BE2C (cell line): ENCODE data around the gene NPHP1.

Experiments
- DNase-seq: peaks from one replicate; pipeline ENCODE4 v3.0.0-alpha.2; 2020
- H3K27me3 ChIP-seq: fragments of 250-450 bp; sonication (Bioruptor Pico); 2 replicates; pipeline ENCODE4 v1.5.1; 2020; ENCODE audit warnings: mild to moderate bottlenecking
- H3K36me3 ChIP-seq: fragments of 250-450 bp; sonication (Bioruptor Pico); 2 replicates; pipeline ENCODE4 v1.5.1; 2020; ENCODE audit warnings: mild to moderate bottlenecking
- H3K4me1 ChIP-seq: fragments of 250-450 bp; sonication (Bioruptor Pico); 2 replicates; pipeline ENCODE4 v1.5.1; 2020
- H3K4me3 ChIP-seq: 2 replicates; pipeline ENCODE4 v1.5.1; 2011; ENCODE audit warnings: low read depth, low read length
- H3K9me3 ChIP-seq: fragments of 250-450 bp; sonication (Bioruptor Pico); 2 replicates; pipeline ENCODE4 v1.5.1; 2020
- TF ChIP-seq, protein P1 (sequence below): IDR thresholded peaks from 2 replicates; pipeline ENCODE4 v1.5.1; 2012; ENCODE audit warnings: mild to moderate bottlenecking, low read depth, low read length

NPHP1 gene

DNA sequence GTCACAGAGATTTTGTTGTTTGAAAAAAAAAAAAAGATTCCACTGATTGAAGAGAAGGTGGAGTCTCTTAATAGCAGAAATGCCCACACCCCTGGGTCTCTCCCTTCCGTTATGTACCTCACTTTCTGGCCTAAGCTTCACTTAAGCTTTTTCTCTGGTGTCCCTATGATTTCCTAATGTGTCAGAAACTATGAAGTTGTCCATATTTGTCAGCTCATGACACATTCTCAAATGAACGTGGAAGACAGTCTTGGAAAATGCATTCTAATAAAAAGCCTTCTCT lies 83.8 kb downstream of the NPHP1 start:
- TF ChIP-seq, protein P1, sequence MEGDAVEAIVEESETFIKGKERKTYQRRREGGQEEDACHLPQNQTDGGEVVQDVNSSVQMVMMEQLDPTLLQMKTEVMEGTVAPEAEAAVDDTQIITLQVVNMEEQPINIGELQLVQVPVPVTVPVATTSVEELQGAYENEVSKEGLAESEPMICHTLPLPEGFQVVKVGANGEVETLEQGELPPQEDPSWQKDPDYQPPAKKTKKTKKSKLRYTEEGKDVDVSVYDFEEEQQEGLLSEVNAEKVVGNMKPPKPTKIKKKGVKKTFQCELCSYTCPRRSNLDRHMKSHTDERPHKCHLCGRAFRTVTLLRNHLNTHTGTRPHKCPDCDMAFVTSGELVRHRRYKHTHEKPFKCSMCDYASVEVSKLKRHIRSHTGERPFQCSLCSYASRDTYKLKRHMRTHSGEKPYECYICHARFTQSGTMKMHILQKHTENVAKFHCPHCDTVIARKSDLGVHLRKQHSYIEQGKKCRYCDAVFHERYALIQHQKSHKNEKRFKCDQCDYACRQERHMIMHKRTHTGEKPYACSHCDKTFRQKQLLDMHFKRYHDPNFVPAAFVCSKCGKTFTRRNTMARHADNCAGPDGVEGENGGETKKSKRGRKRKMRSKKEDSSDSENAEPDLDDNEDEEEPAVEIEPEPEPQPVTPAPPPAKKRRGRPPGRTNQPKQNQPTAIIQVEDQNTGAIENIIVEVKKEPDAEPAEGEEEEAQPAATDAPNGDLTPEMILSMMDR = no peak
- Histone ChIP-seq H3K27me3 (no peaks in the 10 kb centered on the region), H3K4me3 (no peak overlapping the region), H3K36me3 (no peaks in the 10 kb centered on the region), H3K9me3 (no peaks in the 10 kb centered on the region), H3K4me1 (no peaks in the 10 kb centered on the region)
- DNase-seq = no peak

GRCh38 chr2:110120171-110121051 lies 84.4 kb downstream of the NPHP1 start:
- DNase-seq = no peak
- no peaks in the 10 kb centered on the region for H3K4me1 ChIP-seq

DNA sequence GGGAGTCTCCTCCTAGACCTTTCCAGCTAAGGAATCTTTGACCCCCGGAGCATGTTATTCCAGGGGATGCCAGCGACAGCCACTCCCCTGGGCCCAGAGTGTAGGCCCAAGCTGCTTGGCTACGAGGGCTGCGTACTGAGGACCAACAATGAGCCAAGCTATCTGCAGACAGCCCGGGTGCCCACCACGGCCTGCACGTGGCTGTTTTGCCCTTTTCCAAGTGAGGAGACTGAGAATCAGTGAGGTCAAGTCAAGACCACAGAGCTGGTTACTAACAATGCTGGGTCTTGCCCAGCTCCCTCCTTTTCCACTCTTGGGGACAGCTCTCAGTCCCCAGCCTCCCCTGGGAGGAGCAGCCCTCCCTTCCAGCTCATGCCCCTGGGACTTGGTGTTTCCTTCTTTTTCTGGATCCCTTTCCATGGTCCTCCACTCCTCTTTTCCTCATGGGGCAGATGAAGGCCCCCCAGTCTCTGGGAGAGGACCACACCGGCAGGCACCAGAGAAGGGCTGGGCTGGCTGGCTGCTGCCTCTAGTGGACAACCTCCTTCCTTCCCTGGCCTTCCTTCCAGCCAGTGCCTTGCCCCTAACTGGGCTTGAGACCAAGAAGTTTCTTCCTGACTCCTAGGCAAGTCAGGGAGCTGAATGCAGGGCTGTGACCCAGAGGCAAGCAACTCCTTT lies 88.6 kb downstream of the NPHP1 start:
- Histone ChIP-seq H3K4me1 (no peaks in the 10 kb centered on the region), H3K4me3 (no peak overlapping the region)

More at GRCh38 chr2:110120171-110121051, 84.4 kb downstream of the NPHP1 start:
- Histone ChIP-seq H3K9me3 (no peaks in the 10 kb centered on the region), H3K36me3 (no peaks in the 10 kb centered on the region), H3K4me3 (no peak overlapping the region), H3K27me3 (no peaks in the 10 kb centered on the region)
- TF ChIP-seq, protein P1 = no peak

DNA sequence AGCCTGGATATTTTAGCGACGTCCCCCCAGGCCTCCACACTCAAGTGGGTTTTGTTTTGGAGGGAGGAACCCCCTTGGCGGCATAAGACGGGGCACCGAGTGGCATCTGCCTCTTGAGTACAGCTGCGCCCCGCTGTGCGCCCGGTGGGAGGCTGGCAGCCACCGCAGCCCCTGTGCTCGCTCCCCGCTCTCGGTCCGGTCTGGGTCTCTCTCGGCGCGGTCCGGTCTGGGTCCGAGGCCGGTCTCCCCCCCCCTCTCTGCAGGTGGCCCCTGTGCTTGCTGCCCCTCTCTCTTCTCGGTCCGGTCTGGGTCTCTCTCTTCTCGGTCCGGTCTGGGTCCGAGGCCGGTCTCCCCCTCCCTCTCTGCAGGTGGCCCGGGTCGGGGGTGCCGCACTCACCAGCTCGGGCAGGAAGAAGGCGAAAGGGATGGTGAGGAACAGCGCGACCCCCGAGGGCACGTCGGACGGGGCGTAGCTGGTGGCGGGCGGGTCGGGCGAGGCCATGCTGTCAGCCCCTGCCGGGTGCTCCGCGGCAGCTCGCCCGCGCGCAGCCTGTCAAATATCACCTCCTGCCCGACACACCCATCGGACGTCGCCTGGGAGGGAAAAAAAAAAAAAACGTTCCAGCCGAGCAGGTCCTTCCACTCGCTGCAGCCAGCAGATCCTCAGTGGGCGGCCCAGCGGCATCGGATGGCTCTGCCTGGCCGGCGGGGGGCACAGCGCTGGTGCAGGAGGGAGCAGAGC lies 89.4 kb downstream of the NPHP1 start, which contains the start of gene MALL:
MALL (minus strand) TSS at position 532 of the 742 bp plus-strand sequence; CDS start at position 502, 30 bp downstream.
- TF ChIP-seq, protein P1 = no peak
- no peak within 1 kb of the TSS for H3K4me3 ChIP-seq
- no peaks in the 10 kb centered on the region for H3K9me3 ChIP-seq
- no peaks in the 10 kb centered on the region for H3K4me1 ChIP-seq
- H3K27me3 ChIP-seq = no peaks in the 10 kb centered on the region
- no peaks in the 10 kb centered on the region for H3K36me3 ChIP-seq
- no peak for DNase-seq

More for the DNA sequence above, 88.6 kb downstream of the NPHP1 start:
- Histone ChIP-seq H3K36me3 (no peaks in the 10 kb centered on the region), H3K9me3 (no peaks in the 10 kb centered on the region), H3K27me3 (no peaks in the 10 kb centered on the region)
- TF ChIP-seq, protein P1 = peak; percentile 16; the same call in 1 of the 2 replicates
- DNase-seq = no peak

GRCh38 chr2:110114831-110115255 lies 90.0 kb downstream of the NPHP1 start:
- no peak overlapping the region for H3K4me3 ChIP-seq
- no peaks in the 10 kb centered on the region for H3K4me1 ChIP-seq

More at GRCh38 chr2:110114831-110115255, 90.0 kb downstream of the NPHP1 start:
- TF ChIP-seq, protein P1 = no peak
- no peaks in the 10 kb centered on the region for H3K36me3 ChIP-seq
- DNase-seq = no peak
- no peaks in the 10 kb centered on the region for H3K27me3 ChIP-seq
- H3K9me3 ChIP-seq = no peaks in the 10 kb centered on the region
